Keratinocyte (primary cell): ENCODE data around the gene ZIC4. TPM values are rescaled to one million over a fixed set of nuclear protein-coding genes. Genes with fewer than 3 reads are reported as not detected.
A peak's percentile ranks its signal among the peaks of the same experiment; 100 is the strongest.

Experiments
- DNase-seq: peaks from one replicate; pipeline ENCODE4 v3.0.0-alpha.2; 2011; ENCODE audit warnings: low read depth, missing footprints, low spot score
- FAIRE-seq: peaks from 2 replicates; lab custom pipeline; 2011; peaks lifted over from hg19 to GRCh38; lab: Jason Lieb, UNC
- H2AFZ ChIP-seq: 2 replicates; pipeline ENCODE4 v1.6.0; 2012; ENCODE audit warnings: low read length, control low read depth, inconsistent platforms; ENCODE audit not compliant: control insufficient read depth
- H3K27ac ChIP-seq: 2 replicates; pipeline ENCODE4 v1.5.1; 2011; ENCODE audit warnings: low read length; ENCODE audit not compliant: control insufficient read depth, insufficient read depth
- H3K27me3 ChIP-seq: 3 replicates; pipeline ENCODE4 v1.6.0; 2011; ENCODE audit warnings: low read length; ENCODE audit not compliant: control insufficient read depth, insufficient read depth; ENCODE audit errors: extremely low read depth
- H3K36me3 ChIP-seq, 2 experiments: 2 replicates in 1 of 2; 3 replicates in 1 of 2; pipeline ENCODE4 v1.5.1; 2011; ENCODE audit warnings: low read length in 2 of 2, mild to moderate bottlenecking in 1 of 2; ENCODE audit not compliant: control insufficient read depth in 2 of 2, insufficient read depth in 2 of 2; ENCODE audit errors: extremely low read depth in 1 of 2
- H3K4me1 ChIP-seq: 3 replicates; pipeline ENCODE4 v1.5.1; 2011; ENCODE audit warnings: low read length; ENCODE audit not compliant: control insufficient read depth, insufficient read depth; ENCODE audit errors: extremely low read depth
- H3K4me2 ChIP-seq: 3 replicates; pipeline ENCODE4 v1.6.0; 2011; ENCODE audit warnings: low read depth, low read length; ENCODE audit not compliant: control insufficient read depth, insufficient read depth; ENCODE audit errors: extremely low read depth
- H3K4me3 ChIP-seq, 3 experiments: fragments of 200-600 bp in 1 of 3; sonication (generic) in 1 of 3; 2 replicates in 2 of 3; 3 replicates in 1 of 3; pipeline ENCODE4 v1.5.1; 2011 to 2016; ENCODE audit warnings: low read length in 3 of 3, mild to moderate bottlenecking in 3 of 3, control low read depth in 2 of 3, inconsistent platforms in 1 of 3, low read depth in 1 of 3, mixed read lengths in 1 of 3, mixed run types in 1 of 3, moderate library complexity in 1 of 3; ENCODE audit not compliant: control insufficient read depth in 2 of 3, insufficient read depth in 2 of 3; ENCODE audit errors: extremely low read depth in 1 of 3
- H3K79me2 ChIP-seq: 2 replicates; pipeline ENCODE4 v1.6.0; 2012; ENCODE audit warnings: low read length; ENCODE audit not compliant: control insufficient read depth, insufficient read depth
- H3K9ac ChIP-seq: 3 replicates; pipeline ENCODE4 v1.6.0; 2011; ENCODE audit warnings: low read length; ENCODE audit not compliant: control insufficient read depth, insufficient read depth; ENCODE audit errors: extremely low read depth
- H3K9me1 ChIP-seq: 3 replicates; pipeline ENCODE4 v1.6.0; 2011; ENCODE audit warnings: low read length; ENCODE audit not compliant: control insufficient read depth, insufficient read depth; ENCODE audit errors: extremely low read depth
- H3K9me3 ChIP-seq: 2 replicates; pipeline ENCODE4 v1.5.1; 2012; ENCODE audit warnings: low read depth, low read length; ENCODE audit not compliant: control insufficient read depth
- H4K20me1 ChIP-seq: 3 replicates; pipeline ENCODE4 v1.6.0; 2011; ENCODE audit warnings: low read length; ENCODE audit not compliant: control insufficient read depth, insufficient read depth; ENCODE audit errors: extremely low read depth
- EZH2 ChIP-seq: IDR thresholded peaks from one replicate; pipeline ENCODE4 v1.6.1; 2012; ENCODE audit warnings: inconsistent platforms, mild to moderate bottlenecking, low read length, moderate library complexity
- dilution Hi-C: fragments of 300-500 bp; cut with MboI; formaldehyde crosslinking; loops from one replicate; pipeline ENCODE4 v1.7.0; 2020; ENCODE audit warnings: low sequenced_read_pairs; ENCODE audit not compliant: extremely low pct_ligation_motif_present
- polyA plus RNA-seq, 5 experiments: library from polyadenylated mRNA; depleted of rRNA in 3 of 5; stranded (reverse) in 3 of 5; stranded (forward) in 1 of 5; unstranded in 1 of 5; fragments of >200 nt; gene quantifications; 1 replicate in 1 of 5; 2 replicates in 3 of 5; 3 replicates in 1 of 5; pipeline versions ENCODE4 v1.2.1 to v1.2.3, GENCODE V29; 2011 to 2012; ENCODE audit warnings: missing spikeins in 2 of 5, low read depth in 1 of 5, low replicate concordance in 1 of 5
- TF ChIP-seq, protein P1 (sequence below), 3 experiments: IDR thresholded peaks in 1 of 3; conservative IDR thresholded peaks in 1 of 3; optimal IDR thresholded peaks in 1 of 3; 2 replicates in 2 of 3; 3 replicates in 1 of 3; pipeline versions ENCODE3 to v1.5.1; 2011; ENCODE audit warnings: low read length in 3 of 3, mild to moderate bottlenecking in 3 of 3, moderate library complexity in 2 of 3, control low read depth in 1 of 3, inconsistent platforms in 1 of 3; ENCODE audit not compliant: insufficient read depth in 2 of 3; ENCODE audit errors: extremely low read depth in 1 of 3

Gene ZIC4
- polyA plus RNA-seq, 1 donor (not counting 4 experiments of a cell fraction or from before 2014, with no cell fraction given), result not detected

DNA sequence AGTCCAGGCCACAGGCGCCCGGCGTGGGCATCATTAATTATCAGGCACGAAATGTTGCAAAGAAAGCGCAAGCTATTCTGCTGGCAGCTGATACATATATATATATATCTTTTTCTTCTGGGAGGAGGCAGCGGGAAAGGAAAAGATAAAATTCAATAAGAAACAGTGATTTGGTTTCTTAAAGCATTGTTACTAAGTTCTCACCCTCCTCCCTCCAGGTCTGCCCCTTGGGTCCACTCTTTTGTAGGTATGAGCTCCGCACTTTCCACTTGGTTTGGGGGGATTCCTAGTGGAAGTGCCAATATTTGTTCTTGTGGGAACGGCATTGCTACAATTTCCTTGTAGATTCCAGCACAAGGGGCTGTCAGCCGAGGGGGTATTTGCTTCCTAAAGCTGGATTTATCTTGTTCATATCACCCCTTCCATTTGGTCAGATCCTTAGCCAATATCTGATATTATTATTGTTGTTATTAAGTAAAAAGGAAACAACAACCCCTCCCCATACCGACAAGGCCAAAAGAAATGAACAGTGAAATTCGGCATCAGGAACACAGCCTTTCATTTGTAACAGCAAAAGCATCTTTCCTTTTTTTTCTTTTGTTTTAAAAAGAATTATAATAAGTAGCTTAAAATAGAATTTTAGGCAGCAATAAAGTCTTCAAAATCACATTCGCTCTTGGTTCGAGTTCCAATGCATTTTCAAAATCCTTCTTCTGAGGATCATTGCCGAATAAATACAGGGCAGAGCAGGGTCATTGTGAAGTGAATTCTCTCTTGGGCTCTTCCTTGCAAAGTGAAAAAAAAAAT lies 18.4 kb upstream of the ZIC4 start:
- dilution Hi-C loops, result no loop called here
- no peaks in the 10 kb centered on the region for H3K79me2 ChIP-seq
- TF ChIP-seq, protein P1, sequence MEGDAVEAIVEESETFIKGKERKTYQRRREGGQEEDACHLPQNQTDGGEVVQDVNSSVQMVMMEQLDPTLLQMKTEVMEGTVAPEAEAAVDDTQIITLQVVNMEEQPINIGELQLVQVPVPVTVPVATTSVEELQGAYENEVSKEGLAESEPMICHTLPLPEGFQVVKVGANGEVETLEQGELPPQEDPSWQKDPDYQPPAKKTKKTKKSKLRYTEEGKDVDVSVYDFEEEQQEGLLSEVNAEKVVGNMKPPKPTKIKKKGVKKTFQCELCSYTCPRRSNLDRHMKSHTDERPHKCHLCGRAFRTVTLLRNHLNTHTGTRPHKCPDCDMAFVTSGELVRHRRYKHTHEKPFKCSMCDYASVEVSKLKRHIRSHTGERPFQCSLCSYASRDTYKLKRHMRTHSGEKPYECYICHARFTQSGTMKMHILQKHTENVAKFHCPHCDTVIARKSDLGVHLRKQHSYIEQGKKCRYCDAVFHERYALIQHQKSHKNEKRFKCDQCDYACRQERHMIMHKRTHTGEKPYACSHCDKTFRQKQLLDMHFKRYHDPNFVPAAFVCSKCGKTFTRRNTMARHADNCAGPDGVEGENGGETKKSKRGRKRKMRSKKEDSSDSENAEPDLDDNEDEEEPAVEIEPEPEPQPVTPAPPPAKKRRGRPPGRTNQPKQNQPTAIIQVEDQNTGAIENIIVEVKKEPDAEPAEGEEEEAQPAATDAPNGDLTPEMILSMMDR (optimal IDR thresholded peaks at IDR 0.05 in 1 of 3, IDR thresholded peaks at IDR 0.05 in 1 of 3, conservative IDR thresholded peaks at IDR 0.05 in 1 of 3; ENCODE audit: extremely low read depth in 1 of 3, insufficient read depth in 2 of 3, low read length in 3 of 3), result no peak
- no peak for TF ChIP-seq EZH2
- no peak overlapping the region for H3K4me2 ChIP-seq
- H4K20me1 ChIP-seq, result no peaks in the 10 kb centered on the region
- no peak overlapping the region for H2AFZ ChIP-seq
- peaks cover 6% of the 10 kb centered on the region for H3K9me3 ChIP-seq
- no peaks in the 10 kb centered on the region for H3K36me3 ChIP-seq
- peaks cover 54% of the 10 kb centered on the region for H3K27me3 ChIP-seq
- H3K27ac ChIP-seq, result no peak overlapping the region
- H3K4me1 ChIP-seq, result no peaks in the 10 kb centered on the region
- H3K9ac ChIP-seq, result no peak overlapping the region
- H3K9me1 ChIP-seq, result no peaks in the 10 kb centered on the region
- H3K4me3 ChIP-seq, result no peak overlapping the region
- DNase-seq, result no peak
- no peak for FAIRE-seq

DNA sequence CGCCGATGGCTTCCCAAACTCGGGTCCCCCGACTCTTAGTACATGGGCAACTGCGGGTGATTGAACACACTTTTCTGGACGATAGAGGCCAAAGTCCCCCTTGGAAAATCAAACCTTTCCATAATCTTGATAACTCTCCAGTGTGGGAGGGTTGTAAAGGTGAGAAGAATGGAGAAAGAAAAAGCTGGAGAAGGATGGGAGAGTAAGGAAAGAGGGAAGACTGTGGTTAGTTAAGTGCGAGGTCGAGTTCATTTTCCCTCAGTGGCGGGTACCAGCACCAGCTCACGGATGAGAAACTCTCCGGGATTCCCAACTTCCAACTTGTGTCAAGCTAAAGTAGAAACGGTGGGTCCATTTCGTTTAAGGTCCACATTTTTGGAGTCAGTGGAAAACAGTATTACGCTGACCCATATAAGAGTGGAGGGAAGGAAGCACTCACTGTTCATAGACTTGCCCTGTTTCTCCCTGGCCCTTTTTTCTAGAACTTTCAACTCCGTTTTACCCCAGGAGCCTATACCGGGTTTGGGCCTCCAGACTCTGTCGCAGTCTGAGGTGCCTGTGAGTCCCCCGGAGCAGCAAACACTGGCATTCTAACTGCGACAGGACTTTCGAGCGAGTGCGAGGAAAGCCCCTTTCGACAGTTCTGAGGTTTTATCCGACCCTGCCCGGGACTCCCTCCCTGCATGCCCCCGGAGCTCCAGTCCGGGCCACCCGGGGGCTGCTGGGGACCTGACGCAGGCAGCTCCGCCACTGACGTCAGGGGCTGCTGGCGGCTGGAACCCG lies 17.6 kb upstream of the ZIC4 start:
- Histone ChIP-seq H3K9ac (no peak overlapping the region), H4K20me1 (no peaks in the 10 kb centered on the region), H3K27me3 (peaks cover 62% of the 10 kb centered on the region), H3K27ac (no peak overlapping the region), H3K4me3 (no peak overlapping the region), H2AFZ (no peak overlapping the region), H3K4me2 (no peak overlapping the region), H3K9me3 (peaks cover 6% of the 10 kb centered on the region), H3K4me1 (no peaks in the 10 kb centered on the region), H3K9me1 (no peaks in the 10 kb centered on the region), H3K36me3 (no peaks in the 10 kb centered on the region), H3K79me2 (no peaks in the 10 kb centered on the region)
- dilution Hi-C loops, result no loop called here
- TF ChIP-seq EZH2, result peak; percentile 5
- TF ChIP-seq, protein P1 (optimal IDR thresholded peaks at IDR 0.05 in 1 of 3, IDR thresholded peaks at IDR 0.05 in 1 of 3, conservative IDR thresholded peaks at IDR 0.05 in 1 of 3; ENCODE audit: extremely low read depth in 1 of 3, insufficient read depth in 2 of 3, low read length in 3 of 3), result no peak
- no peak for DNase-seq
- no peak for FAIRE-seq
